PFSK-1 (cell line): ENCODE data around the gene TMEM250.

Source experiments
- FOXP2 ChIP-seq: optimal IDR thresholded peaks from 2 replicates; pipeline ENCODE3; 2011; ENCODE audit warnings: borderline replicate concordance, control low read depth, inconsistent platforms; ENCODE audit not compliant: insufficient read depth; ENCODE audit errors: extremely low read length, extremely low read depth
- POLR2AphosphoS5 ChIP-seq: IDR thresholded peaks from 2 replicates; pipeline ENCODE4 v1.6.1; 2012; ENCODE audit warnings: low read depth, mild to moderate bottlenecking, control low read depth, low read length, moderate library complexity
- SIN3A ChIP-seq: IDR thresholded peaks from 2 replicates; pipeline ENCODE4 v1.6.1; 2012; ENCODE audit warnings: mild to moderate bottlenecking, low read length, moderate library complexity, borderline replicate concordance; ENCODE audit not compliant: insufficient read depth
- TAF1 ChIP-seq: IDR thresholded peaks from 2 replicates; pipeline ENCODE4 v1.6.1; 2012; ENCODE audit warnings: low read length, control low read depth, borderline replicate concordance; ENCODE audit not compliant: insufficient read depth
- TF ChIP-seq, protein P1 (sequence below), 2 experiments: IDR thresholded peaks; 2 replicates each; pipeline versions ENCODE4 v1.6.1 to v1.8.0; 2011 to 2012; ENCODE audit warnings: low read depth in 2 of 2, low read length in 2 of 2, control low read depth in 1 of 2, inconsistent platforms in 1 of 2, mild to moderate bottlenecking in 1 of 2, moderate library complexity in 1 of 2; ENCODE audit not compliant: insufficient read depth in 1 of 2

Gene TMEM250

DNA sequence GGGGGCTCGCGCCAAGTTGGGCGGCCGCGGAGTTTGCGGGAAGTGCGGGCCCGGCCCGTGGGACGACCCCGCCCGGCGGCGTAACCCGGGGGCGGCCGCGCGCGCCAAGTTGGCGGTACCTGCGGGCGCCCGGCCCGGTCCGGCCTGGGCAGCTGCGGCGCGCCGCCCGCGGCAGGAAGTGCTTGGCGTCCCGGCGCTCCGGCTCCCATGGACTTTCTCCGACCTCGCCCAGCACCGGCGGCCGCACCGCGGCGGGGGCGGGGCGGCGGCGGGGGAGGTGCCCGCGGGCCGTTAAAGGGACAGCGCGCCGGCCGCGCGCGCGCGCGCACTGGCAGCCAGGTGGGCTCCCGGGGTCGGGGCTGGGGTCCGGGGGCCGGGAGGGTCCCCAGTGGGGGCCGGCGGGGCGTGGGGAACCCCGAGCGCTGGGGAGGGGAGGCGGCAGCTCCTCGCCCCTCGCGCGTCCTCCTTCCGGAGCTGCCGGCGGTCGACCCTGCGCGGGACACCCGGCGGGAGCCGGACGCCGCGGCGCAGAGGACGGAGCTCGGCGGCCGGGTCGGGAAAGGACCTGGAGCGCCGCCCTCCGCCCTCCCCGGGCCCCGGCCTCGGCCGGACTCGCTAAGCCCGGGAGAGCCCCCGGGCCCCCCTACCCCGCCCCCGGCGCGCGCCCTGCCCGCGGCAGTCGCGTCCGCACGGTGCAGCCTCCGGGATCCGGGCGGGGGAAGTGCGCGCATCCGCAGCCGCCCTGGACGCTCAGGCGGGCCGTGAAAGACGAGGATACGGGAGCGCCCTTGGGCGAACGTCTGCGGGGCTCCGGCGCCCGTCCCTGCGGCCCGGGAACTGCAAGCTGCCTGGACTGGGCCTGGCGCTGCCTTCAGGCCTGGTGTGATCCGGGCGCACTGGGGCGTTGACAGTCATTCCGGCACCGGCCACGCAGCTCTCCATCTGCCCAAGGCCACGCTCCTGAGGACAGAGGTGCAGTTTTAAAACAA, 23.3 kb downstream of the TMEM250 start, which contains the start of gene NACC2:
Gene NACC2 (minus strand): TSS at position 220 of the 989 bp plus-strand sequence. CDS start 44,768 bp downstream, outside the sequence.
- TF ChIP-seq FOXP2 (no peak), TAF1 (no peak), POLR2AphosphoS5 (no peak), SIN3A (no peak)
- TF ChIP-seq, protein P1, sequence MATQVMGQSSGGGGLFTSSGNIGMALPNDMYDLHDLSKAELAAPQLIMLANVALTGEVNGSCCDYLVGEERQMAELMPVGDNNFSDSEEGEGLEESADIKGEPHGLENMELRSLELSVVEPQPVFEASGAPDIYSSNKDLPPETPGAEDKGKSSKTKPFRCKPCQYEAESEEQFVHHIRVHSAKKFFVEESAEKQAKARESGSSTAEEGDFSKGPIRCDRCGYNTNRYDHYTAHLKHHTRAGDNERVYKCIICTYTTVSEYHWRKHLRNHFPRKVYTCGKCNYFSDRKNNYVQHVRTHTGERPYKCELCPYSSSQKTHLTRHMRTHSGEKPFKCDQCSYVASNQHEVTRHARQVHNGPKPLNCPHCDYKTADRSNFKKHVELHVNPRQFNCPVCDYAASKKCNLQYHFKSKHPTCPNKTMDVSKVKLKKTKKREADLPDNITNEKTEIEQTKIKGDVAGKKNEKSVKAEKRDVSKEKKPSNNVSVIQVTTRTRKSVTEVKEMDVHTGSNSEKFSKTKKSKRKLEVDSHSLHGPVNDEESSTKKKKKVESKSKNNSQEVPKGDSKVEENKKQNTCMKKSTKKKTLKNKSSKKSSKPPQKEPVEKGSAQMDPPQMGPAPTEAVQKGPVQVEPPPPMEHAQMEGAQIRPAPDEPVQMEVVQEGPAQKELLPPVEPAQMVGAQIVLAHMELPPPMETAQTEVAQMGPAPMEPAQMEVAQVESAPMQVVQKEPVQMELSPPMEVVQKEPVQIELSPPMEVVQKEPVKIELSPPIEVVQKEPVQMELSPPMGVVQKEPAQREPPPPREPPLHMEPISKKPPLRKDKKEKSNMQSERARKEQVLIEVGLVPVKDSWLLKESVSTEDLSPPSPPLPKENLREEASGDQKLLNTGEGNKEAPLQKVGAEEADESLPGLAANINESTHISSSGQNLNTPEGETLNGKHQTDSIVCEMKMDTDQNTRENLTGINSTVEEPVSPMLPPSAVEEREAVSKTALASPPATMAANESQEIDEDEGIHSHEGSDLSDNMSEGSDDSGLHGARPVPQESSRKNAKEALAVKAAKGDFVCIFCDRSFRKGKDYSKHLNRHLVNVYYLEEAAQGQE (IDR thresholded peaks at IDR 0.05; ENCODE audit: insufficient read depth in 1 of 2, low read depth in 2 of 2, low read length in 2 of 2): no peak

DNA sequence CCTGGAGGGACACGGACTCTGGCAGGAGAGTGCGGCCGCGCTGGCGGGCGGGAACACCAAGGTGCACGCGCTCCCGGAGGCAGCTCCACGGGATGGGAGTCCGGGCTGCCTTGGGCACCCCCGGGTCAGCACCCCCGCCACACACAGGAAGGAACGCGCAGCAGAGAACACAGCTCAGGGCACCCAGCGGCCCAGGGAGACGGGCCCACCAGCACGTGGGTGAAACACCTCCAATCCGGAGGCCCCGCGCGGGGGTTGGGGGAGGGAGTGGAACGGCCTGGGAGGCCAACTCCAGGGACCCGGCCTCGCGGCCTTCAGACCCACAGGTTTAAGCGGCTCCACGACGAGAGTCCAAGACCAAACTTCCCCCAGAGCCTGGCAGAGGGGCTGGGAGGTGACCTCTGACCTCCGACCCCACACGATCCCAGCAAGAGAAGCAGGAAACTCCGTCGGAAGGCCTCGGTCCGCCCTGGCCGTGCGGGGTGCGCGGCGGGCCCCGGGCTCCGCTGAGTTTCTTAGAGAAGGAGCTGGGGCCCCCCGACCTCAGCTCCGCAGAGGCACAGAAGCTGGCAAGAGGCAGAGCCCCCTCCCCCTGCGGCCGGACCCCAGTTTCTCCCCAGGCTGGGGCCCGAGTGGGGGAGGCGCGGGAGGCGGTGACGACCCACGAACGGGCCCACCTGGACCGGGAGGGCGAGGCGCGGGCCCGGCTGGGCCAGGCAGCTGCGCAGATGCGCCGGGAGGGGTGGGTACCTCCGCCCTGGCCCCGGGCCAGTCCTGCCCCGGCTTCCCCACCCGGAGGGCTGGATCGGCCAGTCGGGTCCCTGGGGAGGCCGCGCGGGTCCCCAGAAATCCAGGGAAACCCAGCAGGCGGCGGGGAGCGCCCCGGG, 24.4 kb downstream of the TMEM250 start:
- TF ChIP-seq SIN3A (no peak), POLR2AphosphoS5 (no peak), TAF1 (no peak), FOXP2 (no peak)
- TF ChIP-seq, protein P1 (IDR thresholded peaks at IDR 0.05; ENCODE audit: insufficient read depth in 1 of 2, low read depth in 2 of 2, low read length in 2 of 2): no peak

DNA sequence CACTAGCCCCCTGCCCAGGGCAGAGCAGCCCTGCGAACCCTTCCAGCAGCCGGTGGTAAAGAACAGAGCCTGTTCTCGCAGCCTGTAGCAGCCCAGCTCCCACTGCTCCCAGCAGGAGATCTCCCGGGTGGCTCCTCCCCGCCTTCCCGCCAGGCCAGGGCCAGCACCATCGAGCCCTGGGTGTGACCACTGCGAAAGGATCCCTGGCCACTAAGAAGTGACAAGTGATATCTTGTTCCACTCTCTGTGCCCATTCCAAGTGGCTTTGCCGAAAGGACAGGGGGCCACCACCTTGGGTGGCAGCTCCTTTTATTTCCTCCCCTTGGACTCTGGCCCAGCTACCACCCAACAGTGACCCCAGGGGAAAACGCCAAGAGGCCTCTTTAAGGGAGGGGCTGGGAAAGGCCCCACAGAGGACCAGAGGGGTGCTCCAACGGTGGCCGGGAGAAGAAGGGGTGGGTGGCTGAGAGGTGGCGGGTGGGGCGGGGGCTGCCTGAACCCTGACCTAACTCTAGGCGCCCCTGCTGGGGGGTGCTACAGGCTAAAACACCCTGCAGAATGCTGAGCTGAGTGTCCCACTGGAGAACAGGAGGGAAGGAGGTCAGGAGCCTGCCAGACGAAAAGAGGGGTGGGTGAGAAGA, 25.2 kb downstream of the TMEM250 start:
- TF ChIP-seq FOXP2 (no peak), POLR2AphosphoS5 (no peak), SIN3A (no peak), TAF1 (no peak)
- TF ChIP-seq, protein P1 (IDR thresholded peaks at IDR 0.05; ENCODE audit: insufficient read depth in 1 of 2, low read depth in 2 of 2, low read length in 2 of 2): no peak

DNA sequence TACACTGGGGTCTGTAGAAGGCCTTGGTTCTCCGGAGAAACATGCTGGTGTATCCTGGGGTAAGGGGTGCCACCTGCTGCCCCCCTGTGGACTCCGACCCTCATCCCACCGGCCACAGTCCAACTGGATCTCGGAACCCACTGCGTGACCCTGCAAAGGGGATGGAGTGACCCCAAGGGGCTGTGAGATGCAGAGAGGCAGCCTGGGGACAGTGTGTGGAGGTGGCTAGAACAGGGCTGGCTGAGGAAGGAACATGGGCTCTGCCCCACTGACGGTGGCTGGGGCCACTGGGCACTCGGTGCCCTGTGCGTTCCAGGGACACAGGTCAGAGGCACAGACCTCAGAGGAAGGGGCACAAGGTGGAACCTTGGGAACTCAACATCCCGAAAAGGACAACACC, 25.9 kb downstream of the TMEM250 start:
- TF ChIP-seq POLR2AphosphoS5 (no peak), SIN3A (no peak)
- TF ChIP-seq, protein P1 (IDR thresholded peaks at IDR 0.05; ENCODE audit: insufficient read depth in 1 of 2, low read depth in 2 of 2, low read length in 2 of 2): no peak
